Neural cell (in vitro differentiated cells): Measurements from ENCODE around the gene TEX47. TPM values are rescaled to one million over a fixed set of nuclear protein-coding genes. Genes with fewer than 3 reads are reported as not detected.

ENCODE experiments used
- H2AFZ ChIP-seq: fragments of 200-600, 300-800 bp; sonication (generic), shearing (Covaris generic); 2 replicates; pipeline ENCODE4 v1.6.0; 2014; ENCODE audit warnings: low read depth, mild to moderate bottlenecking, antibody characterized with exemption, low read length, moderate library complexity
- H3F3A ChIP-seq: fragments of 200-600 bp; shearing (Covaris generic); 2 replicates; pipeline ENCODE4 v1.6.1; 2016; ENCODE audit warnings: mild to moderate bottlenecking, moderate library complexity, mixed read lengths, antibody characterized with exemption, low read length; ENCODE audit not compliant: insufficient read depth, poor library complexity, severe bottlenecking
- H3K27ac ChIP-seq: fragments of 200-600, 300-800 bp; sonication (generic), shearing (Covaris generic); 2 replicates; pipeline ENCODE4 v1.5.1; 2014; ENCODE audit warnings: mild to moderate bottlenecking, low read length, moderate library complexity
- H3K27me3 ChIP-seq: fragments of 300-800, 200-600 bp; sonication (generic), shearing (Covaris generic); 2 replicates; pipeline ENCODE4 v1.6.0; 2014; ENCODE audit warnings: mild to moderate bottlenecking, low read depth, low read length, moderate library complexity; ENCODE audit not compliant: insufficient read depth
- H3K36me3 ChIP-seq: fragments of 300-800, 200-600 bp; sonication (generic), shearing (Covaris generic); 2 replicates; pipeline ENCODE4 v1.5.1; 2014; ENCODE audit warnings: mild to moderate bottlenecking, antibody characterized with exemption, low read length, moderate library complexity; ENCODE audit not compliant: insufficient read depth
- H3K4me2 ChIP-seq: fragments of 300-800, 200-600 bp; sonication (generic), shearing (Covaris generic); 2 replicates; pipeline ENCODE4 v1.6.0; 2014; ENCODE audit warnings: mild to moderate bottlenecking, low read length
- H3K4me3 ChIP-seq: fragments of 300-800, 200-600 bp; sonication (generic), shearing (Covaris generic); 2 replicates; pipeline ENCODE4 v1.5.1; 2014; ENCODE audit warnings: mild to moderate bottlenecking, low read length, moderate library complexity
- H3K79me2 ChIP-seq: fragments of 200-600 bp; shearing (Covaris generic); replicated peaks from 2 replicates; pipeline ENCODE4 v1.6.0; 2014; ENCODE audit warnings: mild to moderate bottlenecking, low read length, moderate library complexity; ENCODE audit not compliant: insufficient read depth
- H3K9ac ChIP-seq: fragments of 300-800, 200-600 bp; sonication (generic), shearing (Covaris generic); 2 replicates; pipeline ENCODE4 v1.6.1; 2016; ENCODE audit warnings: mild to moderate bottlenecking, low read length, mixed read lengths
- H3K9me2 ChIP-seq: fragments of 200-600 bp; shearing (Covaris generic); 2 replicates; pipeline ENCODE4 v1.6.1; 2016; ENCODE audit warnings: mild to moderate bottlenecking, low read length, mixed read lengths; ENCODE audit not compliant: insufficient read depth
- H3K9me3 ChIP-seq: fragments of 200-600, 300-800 bp; sonication (generic), shearing (Covaris generic); 2 replicates; pipeline ENCODE4 v1.6.1; 2016; ENCODE audit warnings: mild to moderate bottlenecking, mixed run types, low read length, moderate library complexity, mixed read lengths
- H4K20me1 ChIP-seq: fragments of 200-600 bp; shearing (Covaris generic); 2 replicates; pipeline ENCODE4 v1.6.1; 2016; ENCODE audit warnings: mild to moderate bottlenecking, mixed run types; ENCODE audit not compliant: insufficient read depth
- CTCF ChIP-seq: fragments of 450-650 bp; IDR thresholded peaks from 2 replicates; pipeline ENCODE4 v1.5.1; 2014; ENCODE audit warnings: antibody characterized with exemption, mild to moderate bottlenecking, moderate library complexity; ENCODE audit not compliant: poor library complexity, severe bottlenecking
- EP300 ChIP-seq: fragments of 450-650 bp; conservative IDR thresholded peaks from 2 replicates; pipeline ENCODE4 v1.6.1; 2014; ENCODE audit warnings: antibody characterized with exemption, mild to moderate bottlenecking, moderate library complexity; ENCODE audit not compliant: poor library complexity, severe bottlenecking
- EZH2 ChIP-seq: fragments of 200-600, 300-800 bp; shearing (Covaris generic), sonication (generic); IDR thresholded peaks from 2 replicates; pipeline ENCODE4 v1.6.1; 2014; ENCODE audit warnings: antibody characterized with exemption, low read length, borderline replicate concordance, mild to moderate bottlenecking; ENCODE audit not compliant: insufficient read depth, poor library complexity, severe bottlenecking
- MXI1 ChIP-seq: fragments of 450-650 bp; conservative IDR thresholded peaks from 2 replicates; pipeline ENCODE4 v1.6.1; 2014; ENCODE audit warnings: antibody characterized with exemption, mild to moderate bottlenecking; ENCODE audit not compliant: poor library complexity, severe bottlenecking
- POLR2AphosphoS5 ChIP-seq: IDR thresholded peaks from 2 replicates; pipeline ENCODE4 v1.6.1; 2012
- RAD21 ChIP-seq: fragments of 450-650 bp; conservative IDR thresholded peaks from 2 replicates; pipeline ENCODE4 v1.6.1; 2014; ENCODE audit warnings: antibody characterized with exemption, mild to moderate bottlenecking, moderate library complexity
- REST ChIP-seq: IDR thresholded peaks from 2 replicates; pipeline ENCODE4 v1.6.1; 2012; ENCODE audit warnings: borderline replicate concordance
- SMC3 ChIP-seq: fragments of 450-650 bp; conservative IDR thresholded peaks from 2 replicates; pipeline ENCODE4 v1.6.1; 2014; ENCODE audit warnings: antibody characterized with exemption, mild to moderate bottlenecking, moderate library complexity; ENCODE audit not compliant: poor library complexity
- TAF1 ChIP-seq: IDR thresholded peaks from 2 replicates; pipeline ENCODE4 v1.6.1; 2012; ENCODE audit warnings: low read depth
- polyA plus RNA-seq: library from polyadenylated mRNA; depleted of rRNA; stranded (reverse); fragments of >200 nt; gene quantifications from 2 replicates; pipeline ENCODE4 v1.2.3, GENCODE V29; 2014

TEX47 gene
- polyA plus RNA-seq, 1 donor from 2014 or later = not detected

- Histone ChIP-seq H3K4me3 (peak within 1 kb of the TSS; percentile 83), H3K4me2 (peak within 1 kb of the TSS; percentile 49), H4K20me1 (no peaks in the 10 kb centered on the region), H3K27me3 (peaks cover 42% of the 10 kb centered on the region), H3K9me2 (no peaks in the 10 kb centered on the region), H3F3A (no peaks in the 10 kb centered on the region), H3K9ac (peak within 1 kb of the TSS; percentile 61), H3K79me2 (no peaks in the 10 kb centered on the region), H3K27ac (no peak within 1 kb of the TSS), H3K36me3 (no peaks in the 10 kb centered on the region), H2AFZ (peak within 1 kb of the TSS; percentile 49), H3K9me3 (no peaks in the 10 kb centered on the region)
- TF ChIP-seq EZH2 (no peak), EP300 (no peak), CTCF (no peak), SMC3 (no peak), TAF1 (no peak), POLR2AphosphoS5 (peak; percentile 11), RAD21 (peak; percentile 6), MXI1 (peak; percentile 42), REST (no peak)
Measured at GRCh38 chr7:88759230-88760135, 36.1 kb downstream of the TEX47 start, which contains the start of gene ZNF804B. Gene ZNF804B (plus strand): TSS chr7:88759700. CDS start chr7:88759977, 277 bp downstream.

GRCh38 chr7:88758381-88759229, 36.9 kb downstream of the TEX47 start:
- Histone ChIP-seq H3K9me3 (no peaks in the 10 kb centered on the region), H3K4me3 (peak overlapping the region; percentile 83), H3K79me2 (no peaks in the 10 kb centered on the region), H3F3A (no peaks in the 10 kb centered on the region), H3K4me2 (peak overlapping the region; percentile 42), H3K27me3 (peaks cover 42% of the 10 kb centered on the region), H2AFZ (peak overlapping the region; percentile 49), H3K9ac (peak overlapping the region; percentile 61), H3K9me2 (no peaks in the 10 kb centered on the region), H4K20me1 (no peaks in the 10 kb centered on the region), H3K27ac (no peak overlapping the region), H3K36me3 (no peaks in the 10 kb centered on the region)
- peak; percentile 56 for TF ChIP-seq CTCF
- peak; percentile 49 for TF ChIP-seq RAD21
- no peak for TF ChIP-seq EP300
- no peak for TF ChIP-seq MXI1
- no peak for TF ChIP-seq REST
- no peak for TF ChIP-seq EZH2
- no peak for TF ChIP-seq POLR2AphosphoS5
- peak; percentile 51 for TF ChIP-seq SMC3
- no peak for TF ChIP-seq TAF1
